Neural cell (in vitro differentiated cells): ENCODE results near the gene UVRAG. TPM values are rescaled to one million over a fixed set of nuclear protein-coding genes. Genes with fewer than 3 reads are reported as not detected.

ENCODE experiments used
- H2AFZ ChIP-seq: fragments of 200-600, 300-800 bp; sonication (generic), shearing (Covaris generic); 2 replicates; pipeline ENCODE4 v1.6.0; 2014; ENCODE audit warnings: low read depth, mild to moderate bottlenecking, antibody characterized with exemption, low read length, moderate library complexity
- H3F3A ChIP-seq: fragments of 200-600 bp; shearing (Covaris generic); 2 replicates; pipeline ENCODE4 v1.6.1; 2016; ENCODE audit warnings: mild to moderate bottlenecking, moderate library complexity, mixed read lengths, antibody characterized with exemption, low read length; ENCODE audit not compliant: insufficient read depth, poor library complexity, severe bottlenecking
- H3K27ac ChIP-seq: fragments of 200-600, 300-800 bp; sonication (generic), shearing (Covaris generic); 2 replicates; pipeline ENCODE4 v1.5.1; 2014; ENCODE audit warnings: mild to moderate bottlenecking, low read length, moderate library complexity
- H3K27me3 ChIP-seq: fragments of 300-800, 200-600 bp; sonication (generic), shearing (Covaris generic); 2 replicates; pipeline ENCODE4 v1.6.0; 2014; ENCODE audit warnings: mild to moderate bottlenecking, low read depth, low read length, moderate library complexity; ENCODE audit not compliant: insufficient read depth
- H3K36me3 ChIP-seq: fragments of 300-800, 200-600 bp; sonication (generic), shearing (Covaris generic); 2 replicates; pipeline ENCODE4 v1.5.1; 2014; ENCODE audit warnings: mild to moderate bottlenecking, antibody characterized with exemption, low read length, moderate library complexity; ENCODE audit not compliant: insufficient read depth
- H3K4me2 ChIP-seq: fragments of 300-800, 200-600 bp; sonication (generic), shearing (Covaris generic); 2 replicates; pipeline ENCODE4 v1.6.0; 2014; ENCODE audit warnings: mild to moderate bottlenecking, low read length
- H3K4me3 ChIP-seq: fragments of 300-800, 200-600 bp; sonication (generic), shearing (Covaris generic); 2 replicates; pipeline ENCODE4 v1.5.1; 2014; ENCODE audit warnings: mild to moderate bottlenecking, low read length, moderate library complexity
- H3K79me2 ChIP-seq: fragments of 200-600 bp; shearing (Covaris generic); replicated peaks from 2 replicates; pipeline ENCODE4 v1.6.0; 2014; ENCODE audit warnings: mild to moderate bottlenecking, low read length, moderate library complexity; ENCODE audit not compliant: insufficient read depth
- H3K9ac ChIP-seq: fragments of 300-800, 200-600 bp; sonication (generic), shearing (Covaris generic); 2 replicates; pipeline ENCODE4 v1.6.1; 2016; ENCODE audit warnings: mild to moderate bottlenecking, low read length, mixed read lengths
- H3K9me2 ChIP-seq: fragments of 200-600 bp; shearing (Covaris generic); 2 replicates; pipeline ENCODE4 v1.6.1; 2016; ENCODE audit warnings: mild to moderate bottlenecking, low read length, mixed read lengths; ENCODE audit not compliant: insufficient read depth
- H3K9me3 ChIP-seq: fragments of 200-600, 300-800 bp; sonication (generic), shearing (Covaris generic); 2 replicates; pipeline ENCODE4 v1.6.1; 2016; ENCODE audit warnings: mild to moderate bottlenecking, mixed run types, low read length, moderate library complexity, mixed read lengths
- H4K20me1 ChIP-seq: fragments of 200-600 bp; shearing (Covaris generic); 2 replicates; pipeline ENCODE4 v1.6.1; 2016; ENCODE audit warnings: mild to moderate bottlenecking, mixed run types; ENCODE audit not compliant: insufficient read depth
- CTCF ChIP-seq: fragments of 450-650 bp; IDR thresholded peaks from 2 replicates; pipeline ENCODE4 v1.5.1; 2014; ENCODE audit warnings: antibody characterized with exemption, mild to moderate bottlenecking, moderate library complexity; ENCODE audit not compliant: poor library complexity, severe bottlenecking
- EP300 ChIP-seq: fragments of 450-650 bp; conservative IDR thresholded peaks from 2 replicates; pipeline ENCODE4 v1.6.1; 2014; ENCODE audit warnings: antibody characterized with exemption, mild to moderate bottlenecking, moderate library complexity; ENCODE audit not compliant: poor library complexity, severe bottlenecking
- EZH2 ChIP-seq: fragments of 200-600, 300-800 bp; shearing (Covaris generic), sonication (generic); IDR thresholded peaks from 2 replicates; pipeline ENCODE4 v1.6.1; 2014; ENCODE audit warnings: antibody characterized with exemption, low read length, borderline replicate concordance, mild to moderate bottlenecking; ENCODE audit not compliant: insufficient read depth, poor library complexity, severe bottlenecking
- MXI1 ChIP-seq: fragments of 450-650 bp; conservative IDR thresholded peaks from 2 replicates; pipeline ENCODE4 v1.6.1; 2014; ENCODE audit warnings: antibody characterized with exemption, mild to moderate bottlenecking; ENCODE audit not compliant: poor library complexity, severe bottlenecking
- POLR2AphosphoS5 ChIP-seq: IDR thresholded peaks from 2 replicates; pipeline ENCODE4 v1.6.1; 2012
- RAD21 ChIP-seq: fragments of 450-650 bp; conservative IDR thresholded peaks from 2 replicates; pipeline ENCODE4 v1.6.1; 2014; ENCODE audit warnings: antibody characterized with exemption, mild to moderate bottlenecking, moderate library complexity
- REST ChIP-seq: IDR thresholded peaks from 2 replicates; pipeline ENCODE4 v1.6.1; 2012; ENCODE audit warnings: borderline replicate concordance
- SMC3 ChIP-seq: fragments of 450-650 bp; conservative IDR thresholded peaks from 2 replicates; pipeline ENCODE4 v1.6.1; 2014; ENCODE audit warnings: antibody characterized with exemption, mild to moderate bottlenecking, moderate library complexity; ENCODE audit not compliant: poor library complexity
- TAF1 ChIP-seq: IDR thresholded peaks from 2 replicates; pipeline ENCODE4 v1.6.1; 2012; ENCODE audit warnings: low read depth
- polyA plus RNA-seq: library from polyadenylated mRNA; depleted of rRNA; stranded (reverse); fragments of >200 nt; gene quantifications from 2 replicates; pipeline ENCODE4 v1.2.3, GENCODE V29; 2014

Gene UVRAG
- polyA plus RNA-seq, 1 donor from 2014 or later = 31.6 TPM

GRCh38 chr11:75911459-75911858, 96.4 kb downstream of the UVRAG start:
- Histone ChIP-seq H2AFZ (no peak overlapping the region), H3K27me3 (no peaks in the 10 kb centered on the region), H3K9me2 (no peaks in the 10 kb centered on the region), H3K36me3 (peaks cover 5% of the 10 kb centered on the region), H3K79me2 (no peaks in the 10 kb centered on the region), H3K9me3 (no peaks in the 10 kb centered on the region), H4K20me1 (no peaks in the 10 kb centered on the region), H3K27ac (no peak overlapping the region), H3K4me3 (no peak overlapping the region), H3K9ac (no peak overlapping the region), H3K4me2 (no peak overlapping the region), H3F3A (no peaks in the 10 kb centered on the region)
- TF ChIP-seq CTCF (no peak), MXI1 (no peak), POLR2AphosphoS5 (no peak), SMC3 (no peak)

- Histone ChIP-seq H3K9ac (no peak overlapping the region), H3K36me3 (peaks cover 5% of the 10 kb centered on the region), H3K27me3 (no peaks in the 10 kb centered on the region), H3K9me2 (no peaks in the 10 kb centered on the region), H3K4me3 (no peak overlapping the region), H2AFZ (no peak overlapping the region), H3K4me2 (no peak overlapping the region), H3F3A (no peaks in the 10 kb centered on the region), H3K27ac (no peak overlapping the region), H3K79me2 (no peaks in the 10 kb centered on the region), H4K20me1 (no peaks in the 10 kb centered on the region), H3K9me3 (no peaks in the 10 kb centered on the region)
- TF ChIP-seq SMC3 (no peak), TAF1 (no peak), EZH2 (no peak), EP300 (no peak), MXI1 (no peak), REST (no peak), CTCF (no peak), RAD21 (no peak), POLR2AphosphoS5 (no peak)
Observed at GRCh38 chr11:75913984-75914383, 99.0 kb downstream of the UVRAG start.
